Measurements from ENCODE around the gene TXLNB.

Gene TXLNB

GRCh38 chr6:139335447-139336210, 43.8 kb upstream of the TXLNB start:
- TF ChIP-seq CTCF (conservative IDR thresholded peaks at IDR 0.05; ENCODE audit: low read depth, low read length), result no peak
- DNase-seq (ENCODE audit: low read depth), result no peak
- H3K4me3 ChIP-seq (ENCODE audit: low read length), result no peak overlapping the region

- no peak for TF ChIP-seq CTCF (conservative IDR thresholded peaks at IDR 0.05; ENCODE audit: low read depth, low read length)
- no peak overlapping the region for H3K4me3 ChIP-seq (ENCODE audit: low read length)
- DNase-seq (ENCODE audit: low read depth), result peak; percentile 29
Measured at GRCh38 chr6:139334806-139335446, 43.1 kb upstream of the TXLNB start.

GRCh38 chr6:139330826-139331500, 39.2 kb upstream of the TXLNB start:
- no peak for DNase-seq (ENCODE audit: low read depth)
- TF ChIP-seq CTCF (conservative IDR thresholded peaks at IDR 0.05; ENCODE audit: low read depth, low read length), result no peak
- H3K4me3 ChIP-seq (ENCODE audit: low read length), result no peak overlapping the region

- no peak overlapping the region for H3K4me3 ChIP-seq (ENCODE audit: low read length)
- DNase-seq (ENCODE audit: low read depth), result no peak
- TF ChIP-seq CTCF (conservative IDR thresholded peaks at IDR 0.05; ENCODE audit: low read depth, low read length), result no peak
Measured at GRCh38 chr6:139330306-139330705, 38.5 kb upstream of the TXLNB start.

- DNase-seq (ENCODE audit: low read depth), result no peak
- no peak for TF ChIP-seq CTCF (conservative IDR thresholded peaks at IDR 0.05; ENCODE audit: low read depth, low read length)
- no peak overlapping the region for H3K4me3 ChIP-seq (ENCODE audit: low read length)
Measured at GRCh38 chr6:139329224-139329623, 37.4 kb upstream of the TXLNB start.

GRCh38 chr6:139327038-139327437, 35.2 kb upstream of the TXLNB start:
- no peak for DNase-seq (ENCODE audit: low read depth)
- no peak for TF ChIP-seq CTCF (conservative IDR thresholded peaks at IDR 0.05; ENCODE audit: low read depth, low read length)
- no peak overlapping the region for H3K4me3 ChIP-seq (ENCODE audit: low read length)
